H1 (cell line): ENCODE data around the gene ORMDL2. TPM values are rescaled to one million over a fixed set of nuclear protein-coding genes. Genes with fewer than 3 reads are reported as not detected.

Experiments used
- CTCF ChIA-PET: fragments of 300-600 bp; sonication (Branson Sonifier 250); formaldehyde crosslinking; loops from one replicate; lab custom pipeline; 2021; ENCODE audit not compliant: partially characterized antibody; lab: Charles Lee
- POLR2A ChIA-PET: fragments of 300-600 bp; sonication (Branson Sonifier 250); formaldehyde crosslinking; loops from one replicate; lab custom pipeline; 2021; ENCODE audit warnings: inconsistent platforms; ENCODE audit not compliant: partially characterized antibody; lab: Charles Lee
- DNase-seq, 2 experiments: peaks; one replicate each; pipeline versions ENCODE4 v3.0.0 to v3.0.0-alpha.2; 2010 to 2022; ENCODE audit warnings: low spot score in 2 of 2, low read depth in 1 of 2, mixed read lengths in 1 of 2
- FAIRE-seq: peaks from 2 replicates; lab custom pipeline; 2011; peaks lifted over from hg19 to GRCh38; lab: Jason Lieb, UNC
- H2AFZ ChIP-seq: 2 replicates; pipeline ENCODE4 v1.8.1; 2012; ENCODE audit warnings: low read length, inconsistent platforms
- H2AK5ac ChIP-seq: 2 replicates; pipeline ENCODE4 v1.6.1; 2013; ENCODE audit warnings: low read depth, low read length
- H2BK120ac ChIP-seq: replicated peaks from 2 replicates; pipeline ENCODE3; 2013; ENCODE audit warnings: low read depth, low read length, inconsistent platforms
- H2BK12ac ChIP-seq: 2 replicates; pipeline ENCODE4 v1.6.1; 2013; ENCODE audit warnings: low read depth, low read length
- H2BK15ac ChIP-seq: 2 replicates; pipeline ENCODE4 v1.6.1; 2013; ENCODE audit warnings: low read length
- H2BK20ac ChIP-seq: 2 replicates; pipeline ENCODE4 v1.6.1; 2013; ENCODE audit warnings: low read length
- H2BK5ac ChIP-seq: 2 replicates; pipeline ENCODE4 v1.6.1; 2013; ENCODE audit warnings: low read depth, low read length
- H3K14ac ChIP-seq: 2 replicates; pipeline ENCODE4 v1.6.1; 2013; ENCODE audit warnings: inconsistent platforms; ENCODE audit not compliant: insufficient read length
- H3K18ac ChIP-seq: 2 replicates; pipeline ENCODE4 v1.6.1; 2013; ENCODE audit warnings: low read length; ENCODE audit errors: extremely low read depth
- H3K23ac ChIP-seq: 2 replicates; pipeline ENCODE4 v1.6.1; 2013; ENCODE audit warnings: inconsistent platforms; ENCODE audit not compliant: insufficient read length
- H3K23me2 ChIP-seq: 2 replicates; pipeline ENCODE4 v1.6.1; 2013; ENCODE audit warnings: low read depth, low read length
- H3K27ac ChIP-seq: 2 replicates; pipeline ENCODE4 v1.6.1; 2011; ENCODE audit warnings: low read depth, low read length, inconsistent platforms
- H3K27me3 ChIP-seq, 4 experiments: replicated peaks in 1 of 4; 1 replicate in 1 of 4; 2 replicates in 3 of 4; pipeline versions ENCODE4 v1.6.1 to v1.8.1; 2011 to 2013; ENCODE audit warnings: low read length in 3 of 4, mild to moderate bottlenecking in 3 of 4, inconsistent platforms in 2 of 4, mixed read lengths in 2 of 4, moderate library complexity in 1 of 4; ENCODE audit not compliant: control insufficient read depth in 3 of 4, insufficient read depth in 3 of 4; ENCODE audit errors: extremely low read depth in 1 of 4
- H3K36me3 ChIP-seq, 4 experiments: 2 replicates each; pipeline versions ENCODE4 v1.6.1 to v1.8.1; 2011 to 2013; ENCODE audit warnings: mild to moderate bottlenecking in 4 of 4, low read length in 3 of 4, moderate library complexity in 2 of 4, control low read depth in 1 of 4, inconsistent platforms in 1 of 4; ENCODE audit not compliant: insufficient read depth in 4 of 4, control insufficient read depth in 2 of 4
- H3K4ac ChIP-seq: replicated peaks from 2 replicates; pipeline ENCODE3; 2013; ENCODE audit warnings: low read length, low read depth, mixed read lengths, inconsistent platforms; ENCODE audit not compliant: insufficient read length
- H3K4me1 ChIP-seq, 4 experiments: replicated peaks in 1 of 4; 1 replicate in 1 of 4; 2 replicates in 3 of 4; pipeline versions ENCODE4 v1.6.1 to v1.8.1; 2011 to 2013; ENCODE audit warnings: low read length in 3 of 4, inconsistent platforms in 2 of 4, mixed read lengths in 1 of 4; ENCODE audit not compliant: insufficient read depth in 4 of 4, control insufficient read depth in 3 of 4
- H3K4me2 ChIP-seq, 2 experiments: 2 replicates each; pipeline versions ENCODE4 v1.6.1 to v1.8.1; 2011 to 2013; ENCODE audit warnings: low read depth in 2 of 2, low read length in 2 of 2, control low read depth in 1 of 2, inconsistent platforms in 1 of 2, mild to moderate bottlenecking in 1 of 2; ENCODE audit not compliant: insufficient read depth in 1 of 2
- H3K4me3 ChIP-seq, 4 experiments: fragments of 200-600, 300-600 bp in 1 of 4; sonication (generic), shearing (Covaris generic), sonication (Bioruptor Twin) in 1 of 4; 2 replicates each; pipeline versions ENCODE4 v1.5.1 to v1.8.1; 2011 to 2016; ENCODE audit warnings: low read length in 4 of 4, low read depth in 3 of 4, control low read depth in 2 of 4, inconsistent platforms in 2 of 4, mild to moderate bottlenecking in 2 of 4, mixed read lengths in 1 of 4, moderate library complexity in 1 of 4; ENCODE audit not compliant: insufficient read depth in 2 of 4; ENCODE audit errors: extremely low read depth in 1 of 4
- H3K56ac ChIP-seq: replicated peaks from 2 replicates; pipeline ENCODE3; 2013; ENCODE audit warnings: low read depth, mild to moderate bottlenecking, mixed read lengths, low read length, inconsistent platforms; ENCODE audit not compliant: insufficient read length
- H3K79me1 ChIP-seq: 2 replicates; pipeline ENCODE4 v1.6.1; 2013; ENCODE audit warnings: low read depth, low read length, control low read depth
- H3K79me2 ChIP-seq, 2 experiments: 2 replicates each; pipeline versions ENCODE4 v1.6.1 to v1.8.1; 2012 to 2013; ENCODE audit warnings: low read length in 2 of 2, mild to moderate bottlenecking in 2 of 2, inconsistent platforms in 1 of 2; ENCODE audit not compliant: insufficient read depth in 2 of 2, control insufficient read depth in 1 of 2
- H3K9ac ChIP-seq, 4 experiments: replicated peaks in 1 of 4; 1 replicate in 1 of 4; 2 replicates in 3 of 4; pipeline versions ENCODE4 v1.6.1 to v1.8.1; 2011 to 2013; ENCODE audit warnings: low read depth in 3 of 4, low read length in 3 of 4, control low read depth in 2 of 4, mild to moderate bottlenecking in 2 of 4, moderate library complexity in 2 of 4, inconsistent platforms in 1 of 4; ENCODE audit errors: extremely low read depth in 1 of 4
- H3K9me3 ChIP-seq, 2 experiments: 2 replicates each; pipeline versions ENCODE4 v1.6.1 to v1.8.1; 2012 to 2013; ENCODE audit warnings: mild to moderate bottlenecking in 2 of 2, moderate library complexity in 2 of 2, control low read depth in 1 of 2, inconsistent platforms in 1 of 2, low read depth in 1 of 2, low read length in 1 of 2, mixed read lengths in 1 of 2; ENCODE audit not compliant: insufficient read depth in 2 of 2
- H4K20me1 ChIP-seq, 2 experiments: replicated peaks in 1 of 2; 2 replicates each; pipeline versions ENCODE3 to v1.8.1; 2011 to 2013; ENCODE audit warnings: inconsistent platforms in 2 of 2, low read length in 2 of 2, mild to moderate bottlenecking in 1 of 2; ENCODE audit not compliant: insufficient read depth in 2 of 2, control insufficient read depth in 1 of 2
- H4K5ac ChIP-seq: 2 replicates; pipeline ENCODE4 v1.6.1; 2013; ENCODE audit warnings: low read length, low read depth, mixed read lengths, inconsistent platforms; ENCODE audit not compliant: insufficient read length
- H4K8ac ChIP-seq: 2 replicates; pipeline ENCODE4 v1.8.0; 2013; ENCODE audit warnings: mild to moderate bottlenecking, moderate library complexity, low read length, inconsistent platforms; ENCODE audit not compliant: insufficient read depth; ENCODE audit errors: extremely low read depth
- H4K91ac ChIP-seq: replicated peaks from 2 replicates; pipeline ENCODE3; 2013; ENCODE audit warnings: low read length, mixed read lengths, inconsistent platforms; ENCODE audit not compliant: insufficient read length
- BRCA1 ChIP-seq: IDR thresholded peaks from 2 replicates; pipeline ENCODE4 v1.6.1; 2012; ENCODE audit warnings: low read depth, low read length, improper control_type of control experiment
- CEBPB ChIP-seq: IDR thresholded peaks from 2 replicates; pipeline ENCODE4 v1.6.1; 2012; ENCODE audit warnings: low read depth, low read length
- CTCF ChIP-seq, 3 experiments: IDR thresholded peaks; 1 replicate in 2 of 3; 2 replicates in 1 of 3; pipeline versions ENCODE4 v1.5.1 to v1.6.1; 2011; ENCODE audit warnings: low read length in 3 of 3, mild to moderate bottlenecking in 3 of 3, inconsistent platforms in 2 of 3, low read depth in 1 of 3, moderate library complexity in 1 of 3; ENCODE audit not compliant: insufficient read depth in 1 of 3; ENCODE audit errors: control extremely low read depth in 1 of 3
- EP300 ChIP-seq, 2 experiments: IDR thresholded peaks; 1 replicate in 1 of 2; 2 replicates in 1 of 2; pipeline ENCODE4 v1.6.1; 2011 to 2012; ENCODE audit warnings: low read depth in 2 of 2, low read length in 2 of 2, mild to moderate bottlenecking in 2 of 2, borderline replicate concordance in 1 of 2, inconsistent platforms in 1 of 2, moderate library complexity in 1 of 2
- FOSL1 ChIP-seq: IDR thresholded peaks from 2 replicates; pipeline ENCODE4 v1.6.1; 2011; ENCODE audit warnings: mild to moderate bottlenecking, low read depth, low read length, moderate library complexity; ENCODE audit not compliant: insufficient read depth
- GABPA ChIP-seq: IDR thresholded peaks from 2 replicates; pipeline ENCODE4 v1.6.1; 2011; ENCODE audit warnings: mild to moderate bottlenecking, low read length, moderate library complexity, borderline replicate concordance; ENCODE audit not compliant: insufficient read depth
- GTF2F1 ChIP-seq: IDR thresholded peaks from 2 replicates; pipeline ENCODE4 v1.6.1; 2012; ENCODE audit warnings: low read depth, low read length, improper control_type of control experiment, borderline replicate concordance
- SAP30 ChIP-seq: fragments of 300-600 bp; sonication (generic); IDR thresholded peaks from 2 replicates; pipeline ENCODE4 v1.7.1; 2012; ENCODE audit warnings: low read length, moderate library complexity, mild to moderate bottlenecking, inconsistent platforms; ENCODE audit not compliant: insufficient read depth, insufficient replicate concordance
- TEAD4 ChIP-seq: IDR thresholded peaks from 2 replicates; pipeline ENCODE4 v1.6.1; 2012; ENCODE audit warnings: low read depth, low read length, inconsistent platforms, mixed read lengths
- YY1 ChIP-seq: IDR thresholded peaks from 2 replicates; pipeline ENCODE4 v1.6.1; 2011; ENCODE audit warnings: low read depth, mild to moderate bottlenecking, low read length
- ZNF274 ChIP-seq: IDR thresholded peaks from 2 replicates; pipeline ENCODE4 v1.7.0; 2012; ENCODE audit warnings: low read length, borderline replicate concordance; ENCODE audit errors: extremely low read depth
- WGBS, 2 experiments: shearing (Covaris generic) in 1 of 2; methylation state at CpG; one replicate each; pipeline versions ENCODE4 v1.1.6 to v1.1.7; 2013 to 2015; ENCODE audit warnings: low lambda C conversion rate in 2 of 2, mixed read lengths in 2 of 2, inconsistent platforms in 1 of 2, low coverage in 1 of 2, missing lambda C conversion rate in 1 of 2; ENCODE audit not compliant: insufficient replicate concordance in 2 of 2, insufficient coverage in 1 of 2, insufficient read length in 1 of 2; ENCODE audit errors: extremely low coverage in 1 of 2, missing lambda C conversion rate in 1 of 2; 5-methylcytosine and 5-hydroxymethylcytosine counted together
- polyA plus RNA-seq, 7 experiments: library from polyadenylated mRNA; depleted of rRNA in 3 of 7; stranded (reverse) in 5 of 7; unstranded in 2 of 7; fragments of >200 nt in 5 of 7; fragments of 200-250 nt in 2 of 7; gene quantifications; 1 replicate in 5 of 7; 2 replicates in 1 of 7; 4 replicates in 1 of 7; pipeline versions ENCODE4 v1.2.1 to v1.2.3, GENCODE V29; 2011 to 2013; ENCODE audit warnings: missing spikeins in 2 of 7, mixed read lengths in 2 of 7
- total RNA-seq: library from RNA; stranded (reverse); fragmentation: NEBNext Ultra II Directional; extraction: Animal tissue kit (Norgen Biotek cat#: 25700); gene quantifications from 2 replicates; pipeline ENCODE4 v1.2.1, GENCODE V29; 2021

The ORMDL2 gene
- total and polyA plus RNA-seq, 2 of the 8 experiments (the other 6 are each of a cell fraction or from before 2014, with no cell fraction given) = 39.0 to 65.6 TPM

- H3K23ac ChIP-seq = no peak overlapping the region
- no peak overlapping the region for H4K5ac ChIP-seq
- no peak overlapping the region for H2BK15ac ChIP-seq
- no peak overlapping the region for H2BK120ac ChIP-seq
- no peak overlapping the region for H2AFZ ChIP-seq
- no peak for FAIRE-seq
- no peak overlapping the region for H2BK20ac ChIP-seq
- H3K79me2 ChIP-seq = peaks cover 19 to 86% of the 10 kb centered on the region in 2 experiments
- no peak for DNase-seq
- peaks cover 0 to 3% (median 0%) of the 10 kb centered on the region in 4 experiments; a peak in 3 of 7 replicates for H3K4me1 ChIP-seq
- H3K27ac ChIP-seq = no peak overlapping the region
- POLR2A ChIA-PET = interaction anchor here (0.7 to 14.0 kb wide), 6 partner anchors 15 to 341 kb away, joined by 3 to 133 read pairs (median 4); partner anchors contain the start of genes DNAJC14, ORMDL2 and SARNP
- H3K56ac ChIP-seq = no peak overlapping the region
- H4K8ac ChIP-seq = no peak overlapping the region
- no peak overlapping the region for H3K4ac ChIP-seq
- H3K4me2 ChIP-seq = no peak overlapping the region
- no peak overlapping the region for H2BK5ac ChIP-seq
- H3K36me3 ChIP-seq = peaks cover 0 to 31% (median 3%) of the 10 kb centered on the region in 4 experiments; a peak in 7 of 8 replicates
- H3K23me2 ChIP-seq = no peaks in the 10 kb centered on the region
- H4K20me1 ChIP-seq = peaks cover 7 to 8% of the 10 kb centered on the region in 2 experiments
- no peaks in the 10 kb centered on the region for H3K27me3 ChIP-seq
- peaks cover 3% of the 10 kb centered on the region; the same call in 1 of the 2 replicates for H3K79me1 ChIP-seq
- H3K4me3 ChIP-seq = no peak overlapping the region
- WGBS, 2 experiments = 91% methylated on average over 8 of the region's 8 CpGs; no CpG with 5 or more reads in 1 of the 2 experiments
- no peak overlapping the region for H4K91ac ChIP-seq
- CTCF ChIA-PET = interaction anchor here (0.6 to 1.8 kb wide), 7 partner anchors 9 to 175 kb away, joined by 3 to 9 read pairs (median 3); no protein-coding TSS in a partner anchor
- no peaks in the 10 kb centered on the region for H3K9me3 ChIP-seq
- H3K9ac ChIP-seq = no peak overlapping the region
- H2AK5ac ChIP-seq = no peak overlapping the region
- no peak for TF ChIP-seq GTF2F1
- no peak for TF ChIP-seq EP300 (IDR thresholded peaks at IDR 0.05; ENCODE audit: borderline replicate concordance in 1 of 2, low read depth in 2 of 2, low read length in 2 of 2)
- TF ChIP-seq CTCF (IDR thresholded peaks at IDR 0.05; ENCODE audit: control extremely low read depth in 1 of 3, insufficient read depth in 1 of 3, low read depth in 1 of 3, low read length in 3 of 3) = no peak
- TF ChIP-seq SAP30 = no peak
- no peak for TF ChIP-seq TEAD4
- TF ChIP-seq CEBPB = no peak
- TF ChIP-seq ZNF274 = no peak
- TF ChIP-seq FOSL1 = no peak
- no peak for TF ChIP-seq YY1
- TF ChIP-seq GABPA = no peak
- no peak for TF ChIP-seq BRCA1
- H3K14ac ChIP-seq = no peak overlapping the region
- H3K18ac ChIP-seq = no peak overlapping the region
- H2BK12ac ChIP-seq = no peak overlapping the region
Observed at GRCh38 chr12:55806982-55807381, 10.9 kb upstream of the ORMDL2 start.
